ENCODE results near the gene MSRB1.
A peak's percentile ranks its signal among the peaks of the same experiment; 100 is the strongest.
"Not testable (repeated sequence)": the region's sequence is repeated elsewhere in the genome, so short reads cannot be mapped to it uniquely, and the experiment has no call there.

MSRB1 gene

GRCh38 chr16:1978476-1979120, 35.6 kb upstream of the MSRB1 start:
- DNase-seq, result no peak

DNA sequence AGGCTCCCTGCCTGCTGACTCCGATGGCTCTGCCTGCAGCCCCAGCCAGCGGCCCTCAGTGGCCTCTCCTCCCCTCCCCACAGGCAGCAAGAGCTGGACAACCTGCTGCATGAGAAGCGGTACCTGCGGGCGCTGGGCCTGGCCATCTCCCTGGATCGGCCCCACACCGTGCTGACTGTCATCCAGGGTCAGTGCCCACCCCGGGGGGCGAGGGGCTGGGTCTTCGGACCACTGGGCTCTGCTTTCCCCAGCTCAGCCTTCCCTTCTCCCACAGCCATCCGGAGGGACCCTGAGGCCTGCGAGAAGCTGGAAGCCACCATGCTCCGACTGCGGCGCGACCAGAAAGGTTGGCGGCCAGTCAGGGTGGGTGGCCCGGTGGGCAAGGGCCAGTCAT, 34.9 kb upstream of the MSRB1 start:
- DNase-seq, result no peak

GRCh38 chr16:1976951-1977874, 34.2 kb upstream of the MSRB1 start:
- no peak for DNase-seq

GRCh38 chr16:1976216-1976520, 33.2 kb upstream of the MSRB1 start:
- no peak for DNase-seq

GRCh38 chr16:1975432-1976215, 32.6 kb upstream of the MSRB1 start:
- DNase-seq, result no peak

GRCh38 chr16:1974157-1975070, 31.4 kb upstream of the MSRB1 start:
- DNase-seq, result no peak

DNA sequence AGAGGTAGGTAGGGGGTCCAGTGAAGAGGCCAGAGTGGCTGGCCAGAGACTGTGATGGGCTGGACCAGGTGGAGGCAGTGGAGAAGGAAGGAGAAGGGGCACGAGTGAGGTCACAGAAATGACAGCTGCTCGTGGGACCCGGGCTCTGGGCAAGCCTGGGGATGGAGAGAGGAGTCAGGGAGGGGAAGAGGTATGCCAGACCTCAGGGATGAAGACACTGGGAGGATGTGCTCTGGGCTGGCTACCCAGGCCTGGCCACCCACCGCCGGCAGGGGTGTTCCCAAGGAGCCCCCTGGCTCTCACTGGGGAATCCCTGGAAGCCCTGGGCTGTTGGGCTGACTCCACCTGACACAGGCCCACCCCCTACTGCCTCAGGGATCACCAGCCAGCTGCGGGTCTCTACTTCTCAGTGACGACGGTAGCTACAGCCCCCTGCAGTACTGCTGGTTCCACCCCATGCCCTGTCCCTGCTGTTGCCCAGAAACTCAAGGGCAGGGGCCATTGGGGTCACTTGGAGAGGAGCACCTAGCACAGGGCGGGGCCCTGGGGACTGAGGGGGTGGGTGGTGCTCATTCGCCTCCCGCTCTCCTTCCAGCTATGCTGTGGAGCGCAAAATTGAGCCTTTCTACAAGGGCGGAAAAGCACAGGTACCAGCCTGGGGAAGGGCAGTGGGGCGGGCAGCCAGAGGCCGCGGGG, 30.6 kb upstream of the MSRB1 start:
- no peak for DNase-seq

DNA sequence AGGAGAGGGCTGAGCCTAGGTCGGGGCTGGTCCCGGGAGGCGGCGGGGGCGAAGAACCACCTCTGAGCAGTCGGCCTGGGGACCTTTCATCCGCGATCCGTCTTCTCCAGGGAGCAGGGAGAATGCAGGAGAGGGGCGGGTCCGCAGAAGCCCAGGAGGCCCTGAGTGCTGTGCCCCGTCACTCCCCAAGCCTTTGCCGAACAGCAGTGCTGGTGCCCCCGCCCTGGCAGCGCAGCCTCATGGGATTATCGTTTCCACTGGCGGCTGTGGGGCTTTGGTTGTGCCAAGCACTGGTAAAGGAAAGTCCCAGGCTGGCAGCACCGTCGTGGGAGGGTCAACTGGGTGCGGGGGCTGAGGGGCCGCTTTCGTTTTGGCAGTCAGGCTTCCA, 29.5 kb upstream of the MSRB1 start:
- DNase-seq, result no peak

DNA sequence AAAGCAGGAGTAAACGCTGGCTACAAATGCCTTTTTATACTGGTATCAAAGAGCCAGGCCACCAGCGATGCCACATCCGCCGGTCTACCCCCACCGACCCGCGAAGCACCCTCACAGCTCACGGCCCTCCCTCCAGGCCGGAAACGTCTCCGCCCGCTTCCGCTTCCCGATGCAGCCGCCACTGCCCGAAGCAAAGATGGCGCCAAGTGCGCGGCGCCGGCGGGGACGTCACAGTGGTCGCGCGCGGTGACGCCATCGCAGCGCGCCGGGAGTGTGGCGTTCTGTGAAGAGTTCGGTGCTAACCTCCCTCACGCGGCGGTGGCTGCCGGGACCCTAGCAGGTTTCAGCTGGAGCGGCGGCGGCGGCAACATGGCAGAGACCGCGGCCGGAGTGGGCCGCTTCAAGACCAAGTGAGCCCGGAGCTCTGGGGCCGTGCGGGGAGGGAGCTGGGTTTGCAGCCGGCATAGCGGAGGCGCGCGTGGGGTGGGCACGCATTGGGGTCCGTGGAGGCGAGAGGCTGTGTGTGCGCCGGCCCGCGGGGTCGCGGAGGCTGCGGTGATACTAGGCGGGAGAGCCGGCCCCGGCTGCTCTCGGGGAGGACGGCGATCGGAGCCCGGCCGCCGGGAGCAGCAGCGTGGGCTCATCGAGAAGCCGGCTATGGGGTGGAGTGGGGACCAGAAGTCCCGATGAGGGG, 28.9 kb upstream of the MSRB1 start, which contains the start of gene TBL3:
TSS of gene TBL3 (plus strand) at position 258 of the 694 bp plus-strand sequence. CDS start at position 370, 112 bp downstream.
- peak; percentile 96 for DNase-seq

GRCh38 chr16:1968146-1968953, 25.4 kb upstream of the MSRB1 start:
- no peak for DNase-seq

GRCh38 chr16:1966460-1966859, 23.5 kb upstream of the MSRB1 start, which contains the start of gene RNF151:
RNF151 (plus strand) TSS chr16:1966856; CDS start chr16:1966882, 26 bp downstream.
- no peak for DNase-seq

GRCh38 chr16:1965396-1966001, 22.5 kb upstream of the MSRB1 start:
- DNase-seq, result no peak

DNA sequence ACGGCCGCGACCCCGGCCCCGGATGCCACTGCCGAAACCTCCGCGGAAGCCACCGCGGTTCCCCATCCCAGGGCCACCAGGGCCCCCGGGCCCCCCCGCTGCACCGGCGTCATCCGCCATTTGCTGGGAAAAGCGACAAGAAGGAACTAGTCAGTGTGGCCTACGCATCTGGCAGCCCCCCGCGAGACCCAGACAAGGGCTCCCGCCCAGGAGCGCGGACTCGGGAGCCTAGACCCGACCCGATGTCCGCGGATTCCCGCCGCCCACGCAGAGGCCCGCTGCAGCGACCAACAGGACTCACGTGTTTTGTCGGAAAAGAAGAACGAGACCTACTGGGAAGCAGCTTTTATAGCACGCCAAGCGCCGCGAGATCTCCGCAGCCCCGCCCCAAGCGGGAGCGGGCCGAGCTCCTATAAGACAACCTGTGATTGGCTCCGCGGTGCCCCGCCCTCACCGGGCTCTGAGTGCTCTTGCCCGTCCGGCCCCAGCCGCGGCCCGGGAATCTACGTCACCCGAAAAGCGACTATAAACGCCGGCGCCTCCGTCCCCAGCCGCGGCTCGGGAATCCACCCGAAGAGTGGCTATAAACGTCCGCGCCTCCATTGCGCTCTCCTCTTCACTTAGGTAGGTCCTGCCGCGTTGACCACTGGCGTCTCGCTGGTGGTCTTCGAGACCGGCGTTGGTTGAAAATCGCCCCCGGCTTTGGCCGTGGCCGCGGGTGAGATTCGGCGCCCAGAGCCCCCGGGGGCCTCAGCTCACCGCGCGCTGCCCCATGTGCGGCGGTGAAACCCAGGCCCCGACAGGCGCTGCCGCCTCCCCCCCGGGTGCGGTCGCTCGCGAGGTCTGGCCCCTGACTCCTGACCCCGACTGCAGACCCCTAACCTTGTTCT, 21.8 kb upstream of the MSRB1 start, which contains the start of gene RPS2:
TSS of gene RPS2 (minus strand) at position 321 of the 890 bp plus-strand sequence. CDS start at position 120, 201 bp downstream.
- peak; percentile 99 for DNase-seq

GRCh38 chr16:1963806-1964505, 21.0 kb upstream of the MSRB1 start:
- DNase-seq, result peak; percentile 72

DNA sequence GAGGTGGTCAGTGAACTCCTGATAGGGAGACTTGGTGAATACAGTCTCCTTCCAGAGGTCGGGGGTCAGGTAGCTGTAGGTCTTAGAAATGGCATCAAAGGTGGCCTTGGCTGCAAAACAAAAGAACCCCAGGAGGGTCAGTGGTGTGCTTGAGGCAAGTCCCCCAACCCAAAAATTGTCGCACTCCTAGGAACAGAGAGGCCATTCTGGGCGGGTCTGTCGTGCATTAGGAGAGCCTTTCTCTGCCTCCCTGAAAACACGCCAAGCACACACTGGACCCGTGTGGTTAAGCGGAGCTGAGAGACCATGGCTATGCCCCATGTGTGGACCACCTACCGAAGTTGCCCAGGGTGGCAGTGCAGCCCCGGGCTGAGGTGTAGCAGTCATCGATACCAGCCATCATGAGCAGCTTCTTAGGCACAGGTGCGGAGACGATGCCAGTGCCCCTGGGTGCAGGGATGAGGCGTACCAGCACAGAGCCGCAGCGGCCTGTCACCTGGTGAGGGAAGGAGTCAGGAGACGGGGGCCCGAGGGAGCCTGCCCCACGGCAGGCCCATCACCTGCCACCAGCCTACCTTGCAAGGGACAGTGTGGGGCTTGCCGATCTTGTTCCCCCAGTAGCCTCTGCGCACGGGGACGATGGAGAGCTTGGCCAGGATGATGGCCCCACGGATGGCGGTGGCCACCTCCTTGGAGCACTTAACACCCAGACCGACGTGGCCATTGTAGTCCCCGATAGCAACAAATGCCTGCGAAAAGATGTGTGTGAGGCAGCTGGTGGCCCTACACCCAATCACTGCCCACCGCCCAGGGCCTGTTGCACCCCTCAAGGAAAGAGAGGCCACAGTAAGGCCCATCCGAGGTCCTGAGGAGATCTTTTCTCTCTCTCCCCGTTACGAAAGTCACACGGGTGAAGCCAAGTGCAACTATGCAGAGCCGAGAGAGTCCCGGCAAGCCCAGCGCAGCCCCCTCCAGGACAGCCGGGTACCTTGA, 19.5 kb upstream of the MSRB1 start:
- not testable (repeated sequence) for DNase-seq

GRCh38 chr16:1961651-1962067, 18.7 kb upstream of the MSRB1 start:
- DNase-seq, result no peak

Measured in left hindlimb (tissue), 1 donor.